ENCODE results near the gene ZNF678.

The ZNF678 gene

DNA sequence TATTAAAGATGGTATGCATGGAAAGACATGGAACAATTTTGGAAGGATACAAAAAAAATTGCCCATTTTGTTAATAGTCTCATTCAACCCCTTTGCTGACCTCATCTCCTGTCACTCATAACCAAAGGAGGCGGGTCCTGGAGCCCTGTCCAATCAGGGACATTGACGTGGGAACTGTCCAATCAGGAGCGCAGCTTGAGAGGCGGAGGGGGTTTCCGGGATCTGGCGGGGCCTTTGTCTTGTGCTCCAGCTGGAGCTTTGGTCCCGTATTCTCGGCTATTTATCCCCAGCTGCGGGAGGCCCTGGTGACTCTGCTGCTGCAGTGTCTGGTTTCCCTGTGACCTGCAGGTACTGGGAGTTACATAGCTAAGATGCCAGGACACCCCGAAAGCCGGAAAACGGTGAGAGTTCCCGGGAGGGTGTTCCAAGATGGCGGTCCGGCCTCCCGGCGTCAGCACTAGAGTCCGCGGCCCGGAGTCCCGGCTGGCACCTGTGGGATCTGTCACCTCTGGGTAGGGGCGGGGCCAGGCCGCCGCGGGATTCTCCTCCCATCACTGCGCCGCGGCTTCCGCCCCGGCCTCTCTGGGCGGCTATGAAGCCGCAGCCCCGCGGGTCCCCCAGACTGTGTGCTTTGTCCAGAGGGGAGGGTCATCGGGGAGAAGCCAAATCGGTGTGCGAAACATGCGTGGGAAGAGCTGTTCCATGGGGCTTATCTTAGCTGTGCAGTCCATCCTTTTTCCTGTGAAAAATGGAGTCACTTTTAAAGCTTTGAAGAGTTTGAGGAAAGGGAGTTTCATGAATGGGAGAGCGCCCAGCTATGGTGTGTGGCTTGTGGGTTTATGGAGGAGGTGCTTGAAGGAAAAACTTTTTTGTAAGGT is at the start of gene ZNF678:
ZNF678 (plus strand) TSS at position 233 of the 878 bp plus-strand sequence. CDS start 87,436 bp downstream, outside the sequence.
- Histone ChIP-seq H2AFZ (ENCODE audit: low read length) (peak within 1 kb of the TSS; percentile 86), H3K9me2 (ENCODE audit: low read depth, low read length) (no peaks in the 10 kb centered on the region), H3K27me3 (ENCODE audit: insufficient read depth, low read length) (no peaks in the 10 kb centered on the region), H3K79me2 (ENCODE audit: insufficient read depth, low read length) (peaks cover 28% of the 10 kb centered on the region), H3K36me3 (ENCODE audit: insufficient read depth, low read length) (peaks cover 19% of the 10 kb centered on the region), H3K27ac (ENCODE audit: low read depth, low read length, poor library complexity, severe bottlenecking) (peak within 1 kb of the TSS; percentile 73), H3K9ac (ENCODE audit: low read length) (peak within 1 kb of the TSS; percentile 94), H3F3A (ENCODE audit: insufficient read depth, low read length) (no peaks in the 10 kb centered on the region), H3K4me3 (ENCODE audit: low read depth, low read length, poor library complexity, severe bottlenecking) (peak within 1 kb of the TSS; percentile 93), H4K20me1 (ENCODE audit: insufficient read depth, low read length) (no peaks in the 10 kb centered on the region), H3K4me1 (ENCODE audit: insufficient read depth, low read length, severe bottlenecking) (peaks cover 7% of the 10 kb centered on the region), H3K9me3 (ENCODE audit: low read length) (peaks cover 8% of the 10 kb centered on the region), H3K4me2 (ENCODE audit: low read length) (peak within 1 kb of the TSS; percentile 80)
- no peak for TF ChIP-seq EZH2 (IDR thresholded peaks at IDR 0.05; ENCODE audit: borderline replicate concordance, low read length)
- TF ChIP-seq, protein P1, sequence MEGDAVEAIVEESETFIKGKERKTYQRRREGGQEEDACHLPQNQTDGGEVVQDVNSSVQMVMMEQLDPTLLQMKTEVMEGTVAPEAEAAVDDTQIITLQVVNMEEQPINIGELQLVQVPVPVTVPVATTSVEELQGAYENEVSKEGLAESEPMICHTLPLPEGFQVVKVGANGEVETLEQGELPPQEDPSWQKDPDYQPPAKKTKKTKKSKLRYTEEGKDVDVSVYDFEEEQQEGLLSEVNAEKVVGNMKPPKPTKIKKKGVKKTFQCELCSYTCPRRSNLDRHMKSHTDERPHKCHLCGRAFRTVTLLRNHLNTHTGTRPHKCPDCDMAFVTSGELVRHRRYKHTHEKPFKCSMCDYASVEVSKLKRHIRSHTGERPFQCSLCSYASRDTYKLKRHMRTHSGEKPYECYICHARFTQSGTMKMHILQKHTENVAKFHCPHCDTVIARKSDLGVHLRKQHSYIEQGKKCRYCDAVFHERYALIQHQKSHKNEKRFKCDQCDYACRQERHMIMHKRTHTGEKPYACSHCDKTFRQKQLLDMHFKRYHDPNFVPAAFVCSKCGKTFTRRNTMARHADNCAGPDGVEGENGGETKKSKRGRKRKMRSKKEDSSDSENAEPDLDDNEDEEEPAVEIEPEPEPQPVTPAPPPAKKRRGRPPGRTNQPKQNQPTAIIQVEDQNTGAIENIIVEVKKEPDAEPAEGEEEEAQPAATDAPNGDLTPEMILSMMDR (IDR thresholded peaks at IDR 0.05; ENCODE audit: low read length): no peak

DNA sequence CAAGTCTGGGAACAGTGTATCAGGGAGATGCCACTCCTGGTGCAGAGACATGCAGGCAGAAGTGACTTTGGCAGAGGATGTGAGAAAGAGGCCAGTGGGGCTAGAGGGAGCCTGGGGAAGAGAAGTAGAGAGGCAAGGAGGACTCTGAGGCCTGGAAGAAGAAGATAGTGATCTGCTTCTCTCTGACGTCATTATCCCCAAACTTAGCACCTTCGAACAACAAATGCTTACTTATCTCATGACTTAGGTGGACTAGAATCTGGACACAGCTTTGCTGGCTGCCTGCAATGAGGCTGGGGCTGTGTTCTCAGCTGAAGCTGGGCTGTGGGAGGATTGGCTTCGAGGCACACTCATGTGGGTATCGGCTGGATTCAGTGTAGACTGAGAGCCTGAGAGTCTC is 44.5 kb upstream of the ZNF678 start:
- no peak overlapping the region for H2AFZ ChIP-seq (ENCODE audit: low read length)
- no peak for TF ChIP-seq EZH2 (IDR thresholded peaks at IDR 0.05; ENCODE audit: borderline replicate concordance, low read length)
- TF ChIP-seq, protein P1 (IDR thresholded peaks at IDR 0.05; ENCODE audit: low read length): no peak
- H3K27me3 ChIP-seq (ENCODE audit: insufficient read depth, low read length): no peaks in the 10 kb centered on the region
- H3K27ac ChIP-seq (ENCODE audit: low read depth, low read length, poor library complexity, severe bottlenecking): no peak overlapping the region
- no peaks in the 10 kb centered on the region for H4K20me1 ChIP-seq (ENCODE audit: insufficient read depth, low read length)
- no peaks in the 10 kb centered on the region for H3K9me3 ChIP-seq (ENCODE audit: low read length)
- H3K4me2 ChIP-seq (ENCODE audit: low read length): no peak overlapping the region
- no peak overlapping the region for H3K4me3 ChIP-seq (ENCODE audit: low read depth, low read length, poor library complexity, severe bottlenecking)
- H3K9me2 ChIP-seq (ENCODE audit: low read depth, low read length): no peaks in the 10 kb centered on the region
- no peaks in the 10 kb centered on the region for H3F3A ChIP-seq (ENCODE audit: insufficient read depth, low read length)
- H3K4me1 ChIP-seq (ENCODE audit: insufficient read depth, low read length, severe bottlenecking): no peaks in the 10 kb centered on the region
- H3K36me3 ChIP-seq (ENCODE audit: insufficient read depth, low read length): no peaks in the 10 kb centered on the region
- H3K79me2 ChIP-seq (ENCODE audit: insufficient read depth, low read length): no peaks in the 10 kb centered on the region
- H3K9ac ChIP-seq (ENCODE audit: low read length): no peak overlapping the region

DNA sequence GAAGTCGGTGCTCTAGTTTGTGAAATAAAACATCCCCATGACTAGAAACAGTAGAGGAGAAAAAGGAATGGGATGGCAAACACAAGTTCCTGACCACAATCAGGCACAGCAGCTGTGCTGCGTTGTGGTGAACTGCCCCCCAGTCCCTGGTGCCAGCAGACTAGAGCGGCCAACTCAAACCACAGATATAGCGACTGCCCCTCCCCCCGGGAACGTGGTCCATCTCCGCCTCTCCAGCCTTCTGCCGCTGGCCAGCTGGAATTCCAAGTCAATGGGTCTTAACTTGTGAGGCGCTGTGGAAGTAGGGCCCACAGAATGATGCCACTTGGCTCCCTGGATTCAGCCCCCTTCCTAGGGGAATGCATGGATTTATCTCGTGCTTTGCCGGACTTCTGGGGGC is 41.6 kb upstream of the ZNF678 start:
- TF ChIP-seq EZH2 (IDR thresholded peaks at IDR 0.05; ENCODE audit: borderline replicate concordance, low read length): no peak
- TF ChIP-seq, protein P1 (IDR thresholded peaks at IDR 0.05; ENCODE audit: low read length): no peak
- H4K20me1 ChIP-seq (ENCODE audit: insufficient read depth, low read length): no peaks in the 10 kb centered on the region
- no peak overlapping the region for H3K27ac ChIP-seq (ENCODE audit: low read depth, low read length, poor library complexity, severe bottlenecking)
- no peaks in the 10 kb centered on the region for H3K9me3 ChIP-seq (ENCODE audit: low read length)
- no peaks in the 10 kb centered on the region for H3F3A ChIP-seq (ENCODE audit: insufficient read depth, low read length)
- no peak overlapping the region for H3K4me3 ChIP-seq (ENCODE audit: low read depth, low read length, poor library complexity, severe bottlenecking)
- no peaks in the 10 kb centered on the region for H3K9me2 ChIP-seq (ENCODE audit: low read depth, low read length)
- no peaks in the 10 kb centered on the region for H3K79me2 ChIP-seq (ENCODE audit: insufficient read depth, low read length)
- H3K9ac ChIP-seq (ENCODE audit: low read length): no peak overlapping the region
- no peak overlapping the region for H3K4me2 ChIP-seq (ENCODE audit: low read length)
- no peaks in the 10 kb centered on the region for H3K27me3 ChIP-seq (ENCODE audit: insufficient read depth, low read length)
- no peaks in the 10 kb centered on the region for H3K36me3 ChIP-seq (ENCODE audit: insufficient read depth, low read length)
- H2AFZ ChIP-seq (ENCODE audit: low read length): no peak overlapping the region
- H3K4me1 ChIP-seq (ENCODE audit: insufficient read depth, low read length, severe bottlenecking): no peaks in the 10 kb centered on the region

All from OCI-LY1 (cell line).